Neuron (in vitro differentiated cells): ENCODE measurements around the gene CYB5D1.

Source experiments
- H2AFZ ChIP-seq: one replicate; pipeline ENCODE4 v1.6.1; 2013; ENCODE audit warnings: low read depth, mild to moderate bottlenecking, inconsistent platforms, low read length, moderate library complexity
- H3K27me3 ChIP-seq: one replicate; pipeline ENCODE4 v1.6.1; 2013; ENCODE audit warnings: low read length; ENCODE audit not compliant: insufficient read depth
- H3K36me3 ChIP-seq: one replicate; pipeline ENCODE4 v1.6.1; 2013; ENCODE audit warnings: low read length; ENCODE audit not compliant: insufficient read depth
- H3K4me1 ChIP-seq: one replicate; pipeline ENCODE4 v1.6.1; 2013; ENCODE audit warnings: low read length; ENCODE audit not compliant: insufficient read depth
- H3K4me3 ChIP-seq: 2 replicates; pipeline ENCODE4 v1.5.1; 2013; ENCODE audit warnings: mild to moderate bottlenecking, low read length, moderate library complexity
- H3K9me3 ChIP-seq: one replicate; pipeline ENCODE4 v1.6.1; 2013; ENCODE audit warnings: low read length

Gene CYB5D1

GRCh38 chr17:7836596-7837407, 21.0 kb upstream of the CYB5D1 start:
- Histone ChIP-seq H3K4me3 (peak overlapping the region; percentile 84), H3K27me3 (no peaks in the 10 kb centered on the region)

GRCh38 chr17:7837408-7838088, 20.3 kb upstream of the CYB5D1 start:
- Histone ChIP-seq H3K27me3 (no peaks in the 10 kb centered on the region), H3K4me3 (peak overlapping the region; percentile 84)

More at GRCh38 chr17:7836596-7837407, 21.0 kb upstream of the CYB5D1 start:
- Histone ChIP-seq H2AFZ (no peak overlapping the region), H3K4me1 (peaks cover 60% of the 10 kb centered on the region), H3K9me3 (no peaks in the 10 kb centered on the region), H3K36me3 (peaks cover 2% of the 10 kb centered on the region)

GRCh38 chr17:7838090-7839075, 19.4 kb upstream of the CYB5D1 start:
- H3K4me3 ChIP-seq, result peak overlapping the region; percentile 84
- H3K27me3 ChIP-seq, result no peaks in the 10 kb centered on the region
- H2AFZ ChIP-seq, result no peak overlapping the region
- H3K36me3 ChIP-seq, result peaks cover 2% of the 10 kb centered on the region
- peaks cover 65% of the 10 kb centered on the region for H3K4me1 ChIP-seq
- H3K9me3 ChIP-seq, result no peaks in the 10 kb centered on the region

More at GRCh38 chr17:7837408-7838088, 20.3 kb upstream of the CYB5D1 start:
- H2AFZ ChIP-seq, result no peak overlapping the region
- peaks cover 63% of the 10 kb centered on the region for H3K4me1 ChIP-seq
- H3K36me3 ChIP-seq, result peaks cover 2% of the 10 kb centered on the region
- no peaks in the 10 kb centered on the region for H3K9me3 ChIP-seq

- peaks cover 2% of the 10 kb centered on the region for H3K36me3 ChIP-seq
- no peak overlapping the region for H2AFZ ChIP-seq
- peak overlapping the region; percentile 33 for H3K4me3 ChIP-seq
- no peaks in the 10 kb centered on the region for H3K27me3 ChIP-seq
- no peaks in the 10 kb centered on the region for H3K9me3 ChIP-seq
- H3K4me1 ChIP-seq, result peaks cover 60% of the 10 kb centered on the region
These were observed 18.5 kb upstream of the CYB5D1 start for GRCh38 chr17:7839190-7839875.

GRCh38 chr17:7839876-7840261, 17.9 kb upstream of the CYB5D1 start:
- Histone ChIP-seq H3K9me3 (no peaks in the 10 kb centered on the region), H3K36me3 (peaks cover 2% of the 10 kb centered on the region), H3K27me3 (no peaks in the 10 kb centered on the region), H3K4me1 (peaks cover 57% of the 10 kb centered on the region), H3K4me3 (no peak overlapping the region), H2AFZ (no peak overlapping the region)

GRCh38 chr17:7840441-7840840, 17.4 kb upstream of the CYB5D1 start:
- H3K9me3 ChIP-seq, result no peaks in the 10 kb centered on the region
- peaks cover 62% of the 10 kb centered on the region for H3K4me1 ChIP-seq
- no peak overlapping the region for H3K4me3 ChIP-seq
- H3K36me3 ChIP-seq, result peaks cover 4% of the 10 kb centered on the region
- no peaks in the 10 kb centered on the region for H3K27me3 ChIP-seq
- no peak overlapping the region for H2AFZ ChIP-seq

- H3K4me3 ChIP-seq, result peak overlapping the region; percentile 87
These were observed 16.9 kb upstream of the CYB5D1 start for GRCh38 chr17:7840875-7841274.

GRCh38 chr17:7841396-7841914, 16.3 kb upstream of the CYB5D1 start:
- H3K36me3 ChIP-seq, result peaks cover 13% of the 10 kb centered on the region
- no peaks in the 10 kb centered on the region for H3K27me3 ChIP-seq
- H3K4me3 ChIP-seq, result peak overlapping the region; percentile 87
- H3K4me1 ChIP-seq, result peaks cover 62% of the 10 kb centered on the region
- no peak overlapping the region for H2AFZ ChIP-seq
- H3K9me3 ChIP-seq, result no peaks in the 10 kb centered on the region

More at GRCh38 chr17:7840875-7841274, 16.9 kb upstream of the CYB5D1 start:
- peaks cover 8% of the 10 kb centered on the region for H3K36me3 ChIP-seq
- no peaks in the 10 kb centered on the region for H3K27me3 ChIP-seq
- no peak overlapping the region for H2AFZ ChIP-seq
- H3K9me3 ChIP-seq, result no peaks in the 10 kb centered on the region
- peaks cover 65% of the 10 kb centered on the region for H3K4me1 ChIP-seq

GRCh38 chr17:7841915-7842379, 15.9 kb upstream of the CYB5D1 start:
- Histone ChIP-seq H3K9me3 (no peaks in the 10 kb centered on the region), H3K36me3 (peaks cover 17% of the 10 kb centered on the region), H3K27me3 (no peaks in the 10 kb centered on the region), H3K4me1 (peaks cover 61% of the 10 kb centered on the region), H3K4me3 (peak overlapping the region; percentile 87), H2AFZ (no peak overlapping the region)

- no peaks in the 10 kb centered on the region for H3K9me3 ChIP-seq
- H3K4me3 ChIP-seq, result peak overlapping the region; percentile 87
- no peak overlapping the region for H2AFZ ChIP-seq
- peaks cover 19% of the 10 kb centered on the region for H3K36me3 ChIP-seq
- peaks cover 54% of the 10 kb centered on the region for H3K4me1 ChIP-seq
- no peaks in the 10 kb centered on the region for H3K27me3 ChIP-seq
These were observed 15.2 kb upstream of the CYB5D1 start for GRCh38 chr17:7842380-7843256.

- Histone ChIP-seq H3K4me1 (peaks cover 50% of the 10 kb centered on the region), H3K9me3 (no peaks in the 10 kb centered on the region), H3K4me3 (peak overlapping the region; percentile 87), H2AFZ (no peak overlapping the region), H3K36me3 (peaks cover 20% of the 10 kb centered on the region), H3K27me3 (no peaks in the 10 kb centered on the region)
These were observed 14.6 kb upstream of the CYB5D1 start for GRCh38 chr17:7843257-7843535.
